ENCODE measurements around the gene TMEM129. TPM values are rescaled to one million over a fixed set of nuclear protein-coding genes. Genes with fewer than 3 reads are reported as not detected.

The TMEM129 gene
- total RNA-seq, 1 donor from 2014 or later, result 20.0 TPM

DNA sequence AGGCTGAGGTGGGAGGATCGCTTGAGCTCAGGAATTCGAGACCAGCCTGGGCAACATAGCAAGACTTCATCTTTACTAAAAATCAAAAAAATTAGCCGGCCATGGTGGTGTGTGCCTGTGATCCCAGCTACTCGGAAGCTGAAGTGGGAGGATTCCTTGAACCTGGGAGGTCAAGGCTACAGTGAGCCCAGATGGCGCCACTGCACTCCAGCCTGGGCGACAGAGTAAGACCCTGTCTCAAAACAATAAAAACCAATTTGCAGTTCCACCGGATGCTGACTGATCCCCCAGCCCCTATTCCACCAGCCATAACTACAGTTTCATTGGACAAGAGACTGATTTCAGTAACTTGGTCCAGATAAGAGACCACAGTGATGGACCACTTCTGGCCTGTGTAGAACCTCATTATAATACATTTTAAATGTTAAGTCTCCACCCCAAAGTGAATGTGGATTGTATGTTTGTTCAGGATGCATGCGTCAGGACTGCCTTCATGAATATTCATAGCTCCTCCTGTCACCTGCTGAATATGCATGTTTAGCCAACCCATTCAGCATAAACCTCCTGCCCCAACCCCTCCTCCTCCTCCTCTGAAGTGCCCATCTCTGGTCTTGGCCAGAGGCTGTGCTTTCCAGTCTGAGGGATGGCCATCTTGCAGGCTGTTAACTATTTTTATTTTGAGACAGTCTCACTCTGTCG, 6.7 kb downstream of the TMEM129 start:
- DNase-seq (ENCODE audit: low read depth) (peak; percentile 37), FAIRE-seq (no peak)
- H3K4me3 ChIP-seq (ENCODE audit: low read depth, low read length), result no peak overlapping the region
- no peaks in the 10 kb centered on the region for H3K27me3 ChIP-seq (ENCODE audit: control insufficient read depth, insufficient read depth, low read length)
- TF ChIP-seq, protein P1, sequence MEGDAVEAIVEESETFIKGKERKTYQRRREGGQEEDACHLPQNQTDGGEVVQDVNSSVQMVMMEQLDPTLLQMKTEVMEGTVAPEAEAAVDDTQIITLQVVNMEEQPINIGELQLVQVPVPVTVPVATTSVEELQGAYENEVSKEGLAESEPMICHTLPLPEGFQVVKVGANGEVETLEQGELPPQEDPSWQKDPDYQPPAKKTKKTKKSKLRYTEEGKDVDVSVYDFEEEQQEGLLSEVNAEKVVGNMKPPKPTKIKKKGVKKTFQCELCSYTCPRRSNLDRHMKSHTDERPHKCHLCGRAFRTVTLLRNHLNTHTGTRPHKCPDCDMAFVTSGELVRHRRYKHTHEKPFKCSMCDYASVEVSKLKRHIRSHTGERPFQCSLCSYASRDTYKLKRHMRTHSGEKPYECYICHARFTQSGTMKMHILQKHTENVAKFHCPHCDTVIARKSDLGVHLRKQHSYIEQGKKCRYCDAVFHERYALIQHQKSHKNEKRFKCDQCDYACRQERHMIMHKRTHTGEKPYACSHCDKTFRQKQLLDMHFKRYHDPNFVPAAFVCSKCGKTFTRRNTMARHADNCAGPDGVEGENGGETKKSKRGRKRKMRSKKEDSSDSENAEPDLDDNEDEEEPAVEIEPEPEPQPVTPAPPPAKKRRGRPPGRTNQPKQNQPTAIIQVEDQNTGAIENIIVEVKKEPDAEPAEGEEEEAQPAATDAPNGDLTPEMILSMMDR (IDR thresholded peaks at IDR 0.05; ENCODE audit: insufficient read depth, low read length, severe bottlenecking), result no peak
- H3K36me3 ChIP-seq (ENCODE audit: control insufficient read depth, insufficient read depth, low read length), result peaks cover 8% of the 10 kb centered on the region

GRCh38 chr4:1713003-1713851, 7.9 kb downstream of the TMEM129 start:
- DNase-seq (ENCODE audit: low read depth) (peak; percentile 35), FAIRE-seq (no peak)
- Histone ChIP-seq H3K27me3 (ENCODE audit: control insufficient read depth, insufficient read depth, low read length) (no peaks in the 10 kb centered on the region), H3K4me3 (ENCODE audit: low read depth, low read length) (peak overlapping the region; percentile 88), H3K36me3 (ENCODE audit: control insufficient read depth, insufficient read depth, low read length) (peaks cover 8% of the 10 kb centered on the region)
- TF ChIP-seq, protein P1 (IDR thresholded peaks at IDR 0.05; ENCODE audit: insufficient read depth, low read length, severe bottlenecking), result no peak

DNA sequence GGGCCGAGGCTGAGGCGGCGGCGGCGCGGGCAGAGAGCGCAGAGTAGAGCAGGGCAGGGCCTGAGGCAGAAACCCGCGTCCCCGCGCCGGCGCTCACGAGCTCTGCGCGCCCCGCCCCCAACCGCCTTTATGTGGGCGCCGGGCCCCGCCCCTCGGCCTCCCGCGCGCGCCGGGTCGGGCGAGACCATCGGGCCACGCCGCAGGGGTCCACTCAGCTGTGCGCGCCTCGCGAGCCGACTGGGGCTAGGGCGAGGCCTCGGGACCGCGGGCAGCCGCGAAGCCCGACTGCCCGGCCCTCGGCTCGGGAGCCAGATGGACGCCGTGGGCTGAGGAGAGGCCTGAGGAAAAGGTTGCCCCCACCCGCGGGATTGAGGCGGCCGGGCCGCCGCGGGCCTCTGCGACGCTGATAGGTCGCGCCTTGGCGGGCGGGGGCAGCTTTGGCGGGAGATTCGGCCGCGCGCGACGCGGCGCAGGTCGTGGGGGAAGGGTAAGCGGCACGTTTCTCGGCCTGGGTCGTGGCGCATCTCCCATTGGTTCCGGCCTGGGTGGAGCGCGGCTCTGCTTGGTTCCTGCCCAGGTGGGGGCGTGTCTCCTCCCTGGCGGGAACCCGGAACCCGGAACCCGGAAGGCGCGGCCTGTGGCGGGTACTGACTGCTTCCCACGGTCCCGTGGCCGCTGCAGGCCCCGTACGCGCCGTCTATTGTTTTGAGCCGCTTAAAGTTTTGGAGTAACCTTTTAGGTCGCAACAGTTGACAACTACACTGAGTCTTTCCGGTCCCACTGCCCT, 8.7 kb downstream of the TMEM129 start, which contains the start of gene SLBP:
TSS of gene SLBP (minus strand) at position 104 of the 787 bp plus-strand sequence. CDS start 131 bp downstream, outside the sequence.
- Histone ChIP-seq H3K36me3 (ENCODE audit: control insufficient read depth, insufficient read depth, low read length) (peaks cover 2% of the 10 kb centered on the region), H3K4me3 (ENCODE audit: low read depth, low read length) (peak within 1 kb of the TSS; percentile 88), H3K27me3 (ENCODE audit: control insufficient read depth, insufficient read depth, low read length) (no peaks in the 10 kb centered on the region)
- TF ChIP-seq, protein P1 (IDR thresholded peaks at IDR 0.05; ENCODE audit: insufficient read depth, low read length, severe bottlenecking), result no peak
- FAIRE-seq, result no peak
- DNase-seq (ENCODE audit: low read depth), result peak; percentile 85

DNA sequence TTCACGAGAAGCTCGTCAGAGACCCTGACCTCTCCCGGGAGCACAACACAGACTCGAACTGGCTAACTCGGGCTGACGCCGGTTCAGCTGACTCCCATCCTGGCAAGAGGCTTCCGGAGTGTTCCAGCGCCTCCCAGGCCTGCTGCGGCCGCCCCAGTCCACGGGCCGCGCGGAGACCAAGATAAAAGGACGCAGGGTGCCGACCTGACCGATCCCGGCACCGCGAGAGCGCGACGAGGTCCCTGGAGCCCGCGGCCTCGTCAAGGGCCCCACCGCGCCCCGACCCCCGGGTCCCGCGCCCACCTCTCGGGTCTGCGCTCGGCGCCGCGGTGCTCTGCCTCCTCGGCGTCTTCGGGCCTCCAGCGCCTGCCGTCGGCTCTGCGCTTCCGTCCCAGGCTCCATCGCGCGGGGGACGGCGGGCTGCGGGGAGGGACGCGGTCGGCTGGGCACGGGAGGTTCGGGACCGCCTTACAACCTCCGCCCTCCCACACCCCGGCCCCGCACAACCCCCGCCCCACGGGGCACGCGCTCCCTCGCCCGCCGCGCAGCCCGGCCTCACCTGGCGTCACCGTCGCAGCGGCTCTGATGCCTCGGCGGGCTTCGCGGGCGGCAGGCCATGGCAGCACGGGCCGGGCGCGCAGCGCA, 9.4 kb downstream of the TMEM129 start:
- Histone ChIP-seq H3K27me3 (ENCODE audit: control insufficient read depth, insufficient read depth, low read length) (no peaks in the 10 kb centered on the region), H3K4me3 (ENCODE audit: low read depth, low read length) (peak overlapping the region; percentile 88), H3K36me3 (ENCODE audit: control insufficient read depth, insufficient read depth, low read length) (peaks cover 2% of the 10 kb centered on the region)
- FAIRE-seq (no peak), DNase-seq (ENCODE audit: low read depth) (peak; percentile 29)
- TF ChIP-seq, protein P1 (IDR thresholded peaks at IDR 0.05; ENCODE audit: insufficient read depth, low read length, severe bottlenecking), result no peak

GRCh38 chr4:1711055-1711570, 10.0 kb downstream of the TMEM129 start:
- Histone ChIP-seq H3K4me3 (ENCODE audit: low read depth, low read length) (peak overlapping the region; percentile 88), H3K36me3 (ENCODE audit: control insufficient read depth, insufficient read depth, low read length) (peaks cover 2% of the 10 kb centered on the region), H3K27me3 (ENCODE audit: control insufficient read depth, insufficient read depth, low read length) (no peaks in the 10 kb centered on the region)
- FAIRE-seq, result no peak
- TF ChIP-seq, protein P1 (IDR thresholded peaks at IDR 0.05; ENCODE audit: insufficient read depth, low read length, severe bottlenecking), result no peak
- DNase-seq (ENCODE audit: low read depth), result peak; percentile 22
